Body of pancreas (tissue), 4 donors: ENCODE measurements around the gene NTS.

Experiments used
- POLR2A ChIP-seq, 3 donors: fragments of 450-650 bp; IDR thresholded peaks; one replicate each; pipeline ENCODE4 v1.6.1; 2016; ENCODE audit warnings: antibody characterized with exemption in 3 of 3, mild to moderate bottlenecking in 2 of 3
- TF ChIP-seq, protein P1 (sequence below), 7 experiments: fragments of 450-650 bp in 4 of 7; fragments of 200-600 bp in 3 of 7; sonication (generic) in 3 of 7; IDR thresholded peaks; one replicate each; pipeline ENCODE4 v1.5.1; 2016 to 2019; ENCODE audit warnings: antibody characterized with exemption in 7 of 7

- TF ChIP-seq, protein P1, sequence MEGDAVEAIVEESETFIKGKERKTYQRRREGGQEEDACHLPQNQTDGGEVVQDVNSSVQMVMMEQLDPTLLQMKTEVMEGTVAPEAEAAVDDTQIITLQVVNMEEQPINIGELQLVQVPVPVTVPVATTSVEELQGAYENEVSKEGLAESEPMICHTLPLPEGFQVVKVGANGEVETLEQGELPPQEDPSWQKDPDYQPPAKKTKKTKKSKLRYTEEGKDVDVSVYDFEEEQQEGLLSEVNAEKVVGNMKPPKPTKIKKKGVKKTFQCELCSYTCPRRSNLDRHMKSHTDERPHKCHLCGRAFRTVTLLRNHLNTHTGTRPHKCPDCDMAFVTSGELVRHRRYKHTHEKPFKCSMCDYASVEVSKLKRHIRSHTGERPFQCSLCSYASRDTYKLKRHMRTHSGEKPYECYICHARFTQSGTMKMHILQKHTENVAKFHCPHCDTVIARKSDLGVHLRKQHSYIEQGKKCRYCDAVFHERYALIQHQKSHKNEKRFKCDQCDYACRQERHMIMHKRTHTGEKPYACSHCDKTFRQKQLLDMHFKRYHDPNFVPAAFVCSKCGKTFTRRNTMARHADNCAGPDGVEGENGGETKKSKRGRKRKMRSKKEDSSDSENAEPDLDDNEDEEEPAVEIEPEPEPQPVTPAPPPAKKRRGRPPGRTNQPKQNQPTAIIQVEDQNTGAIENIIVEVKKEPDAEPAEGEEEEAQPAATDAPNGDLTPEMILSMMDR (IDR thresholded peaks at IDR 0.05): no peak
- no peak for TF ChIP-seq POLR2A (IDR thresholded peaks at IDR 0.05)
Observed at GRCh38 chr12:85856966-85857365, 17.1 kb upstream of the NTS start.
